BLaER1 treated with 17β-estradiol and CSF1 and Interleukin-3, amounts not matched to agents 10 nM and 100 nM (cell line): Measurements from ENCODE around the gene CPO.

ENCODE experiments used
- H3K27ac ChIP-seq, 11 experiments: shearing (Covaris generic); formaldehyde crosslinking; 2 replicates each; pipeline ENCODE4 v1.8.1; 2022
- H3K27me3 ChIP-seq, 11 experiments: shearing (Covaris generic); formaldehyde crosslinking; 2 replicates each; pipeline ENCODE4 v1.8.1; 2022
- H3K36me3 ChIP-seq, 11 experiments: shearing (Covaris generic); formaldehyde crosslinking; 2 replicates each; pipeline ENCODE4 v1.8.1; 2022
- H3K4me1 ChIP-seq, 10 experiments: shearing (Covaris generic); formaldehyde crosslinking; 2 replicates each; pipeline ENCODE4 v1.8.1; 2022
- H3K4me2 ChIP-seq, 11 experiments: shearing (Covaris generic); formaldehyde crosslinking; 2 replicates each; pipeline ENCODE4 v1.8.1; 2022
- H3K4me3 ChIP-seq, 10 experiments: shearing (Covaris generic); formaldehyde crosslinking; 2 replicates each; pipeline ENCODE4 v1.8.1; 2022
- H3K9ac ChIP-seq, 11 experiments: shearing (Covaris generic); formaldehyde crosslinking; 2 replicates each; pipeline ENCODE4 v1.8.1; 2022
- H3K9me3 ChIP-seq, 11 experiments: shearing (Covaris generic); formaldehyde crosslinking; replicated peaks in 1 of 11; 2 replicates each; pipeline ENCODE4 v1.8.1; 2022
- H4K20me1 ChIP-seq, 11 experiments: shearing (Covaris generic); formaldehyde crosslinking; 2 replicates each; pipeline ENCODE4 v1.8.1; 2022
- Cebpa-rat ChIP-seq, 11 experiments: shearing (Covaris generic); IDR thresholded peaks; 2 replicates each; pipeline ENCODE4 v1.8.1; 2022

The CPO gene, protein sequence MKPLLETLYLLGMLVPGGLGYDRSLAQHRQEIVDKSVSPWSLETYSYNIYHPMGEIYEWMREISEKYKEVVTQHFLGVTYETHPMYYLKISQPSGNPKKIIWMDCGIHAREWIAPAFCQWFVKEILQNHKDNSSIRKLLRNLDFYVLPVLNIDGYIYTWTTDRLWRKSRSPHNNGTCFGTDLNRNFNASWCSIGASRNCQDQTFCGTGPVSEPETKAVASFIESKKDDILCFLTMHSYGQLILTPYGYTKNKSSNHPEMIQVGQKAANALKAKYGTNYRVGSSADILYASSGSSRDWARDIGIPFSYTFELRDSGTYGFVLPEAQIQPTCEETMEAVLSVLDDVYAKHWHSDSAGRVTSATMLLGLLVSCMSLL

GRCh38 chr2:206939340-206939739, at the start of gene CPO:
CPO (plus strand) TSS chr2:206939518; CDS start chr2:206939600, 82 bp downstream.
- H3K4me2 ChIP-seq: peak within 1 kb of the TSS in 3 of 11 experiments; percentile 46 to 53 (median 53); a peak in 5 of 22 replicates
- H3K4me1 ChIP-seq: peaks cover 0 to 39% (median 3%) of the 10 kb centered on the region in 10 experiments; a peak in 8 of 20 replicates
- H3K27ac ChIP-seq: peak within 1 kb of the TSS in 1 of 11 experiments; percentile 11; a peak in 1 of 22 replicates
- H3K36me3 ChIP-seq: no peaks in the 10 kb centered on the region
- H3K9ac ChIP-seq: no peak within 1 kb of the TSS
- H3K27me3 ChIP-seq: no peaks in the 10 kb centered on the region
- TF ChIP-seq Cebpa-rat (IDR thresholded peaks at IDR 0.05): no peak
- no peak within 1 kb of the TSS for H3K4me3 ChIP-seq
- no peaks in the 10 kb centered on the region for H3K9me3 ChIP-seq
- H4K20me1 ChIP-seq: no peaks in the 10 kb centered on the region

- Histone ChIP-seq H3K4me3 (no peak overlapping the region), H3K27me3 (no peaks in the 10 kb centered on the region), H3K4me2 (no peak overlapping the region), H3K9me3 (0 out of 22 replicates have a peak, but pooled peaks cover 0 to 1% (median 0%) of the 10 kb centered on the region in 11 experiments), H3K36me3 (no peaks in the 10 kb centered on the region), H3K27ac (no peak overlapping the region), H4K20me1 (no peaks in the 10 kb centered on the region), H3K4me1 (no peaks in the 10 kb centered on the region), H3K9ac (no peak overlapping the region)
- TF ChIP-seq Cebpa-rat (IDR thresholded peaks at IDR 0.05): no peak
Measured at GRCh38 chr2:206890179-206890578, 49.1 kb upstream of the CPO start.

- H3K36me3 ChIP-seq: no peaks in the 10 kb centered on the region
- no peak overlapping the region for H3K9ac ChIP-seq
- H3K4me2 ChIP-seq: no peak overlapping the region
- TF ChIP-seq Cebpa-rat (IDR thresholded peaks at IDR 0.05): no peak
- H3K27me3 ChIP-seq: no peaks in the 10 kb centered on the region
- H3K27ac ChIP-seq: no peak overlapping the region
- H4K20me1 ChIP-seq: no peaks in the 10 kb centered on the region
- H3K4me1 ChIP-seq: no peaks in the 10 kb centered on the region
- H3K4me3 ChIP-seq: no peak overlapping the region
- peaks cover 0 to 6% (median 0%) of the 10 kb centered on the region in 11 experiments; a peak in 1 of 22 replicates for H3K9me3 ChIP-seq
Measured at GRCh38 chr2:206890926-206891325, 48.4 kb upstream of the CPO start.

- peak overlapping the region in 1 of 11 experiments; percentile 19; a peak in 1 of 22 replicates for H3K9ac ChIP-seq
- peaks cover 0 to 12% (median 0%) of the 10 kb centered on the region in 10 experiments; a peak in 2 of 20 replicates for H3K4me1 ChIP-seq
- no peaks in the 10 kb centered on the region for H3K36me3 ChIP-seq
- H3K4me2 ChIP-seq: 0 out of 22 replicates have a peak overlapping the region, but pooled peaks of 1 of the 11 experiments have one; percentile 12
- no peak for TF ChIP-seq Cebpa-rat (IDR thresholded peaks at IDR 0.05)
- H3K4me3 ChIP-seq: no peak overlapping the region
- H4K20me1 ChIP-seq: no peaks in the 10 kb centered on the region
- H3K27me3 ChIP-seq: no peaks in the 10 kb centered on the region
- no peak overlapping the region for H3K27ac ChIP-seq
- no peaks in the 10 kb centered on the region for H3K9me3 ChIP-seq
Measured at GRCh38 chr2:206915121-206915520, 24.2 kb upstream of the CPO start.

- Histone ChIP-seq H3K9me3 (no peaks in the 10 kb centered on the region), H3K27me3 (no peaks in the 10 kb centered on the region), H3K4me2 (no peak overlapping the region), H3K9ac (no peak overlapping the region), H3K4me1 (peaks cover 0 to 12% (median 0%) of the 10 kb centered on the region in 10 experiments; a peak in 2 of 20 replicates), H3K27ac (no peak overlapping the region), H3K36me3 (no peaks in the 10 kb centered on the region), H3K4me3 (no peak overlapping the region), H4K20me1 (no peaks in the 10 kb centered on the region)
- TF ChIP-seq Cebpa-rat (IDR thresholded peaks at IDR 0.05): no peak
Measured at GRCh38 chr2:206918263-206918662, 21.1 kb upstream of the CPO start.

DNA sequence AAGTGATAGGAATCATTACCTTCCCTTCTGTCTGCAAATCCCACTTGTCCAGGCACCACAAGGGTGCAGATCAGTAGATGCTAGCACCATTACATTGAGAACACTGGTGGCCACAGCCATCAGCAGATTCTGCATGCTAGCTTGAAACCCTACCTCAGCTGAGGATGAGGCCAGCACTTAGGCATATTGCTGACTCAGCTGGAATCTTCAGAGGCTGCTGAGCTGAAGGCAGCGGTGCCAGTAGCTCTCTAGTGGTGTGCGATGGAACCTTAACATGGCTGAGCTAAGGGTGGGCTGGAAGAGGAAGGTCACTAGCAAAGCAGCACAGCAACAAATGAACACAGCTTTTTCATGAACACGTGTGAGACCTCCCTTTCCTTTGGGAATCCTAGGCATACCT, 19.0 kb upstream of the CPO start:
- Histone ChIP-seq H3K4me3 (no peak overlapping the region), H3K9me3 (no peaks in the 10 kb centered on the region), H3K4me1 (peaks cover 0 to 5% (median 0%) of the 10 kb centered on the region in 10 experiments; a peak in 2 of 20 replicates), H3K4me2 (no peak overlapping the region), H3K27me3 (no peaks in the 10 kb centered on the region), H3K9ac (no peak overlapping the region), H3K36me3 (no peaks in the 10 kb centered on the region), H4K20me1 (no peaks in the 10 kb centered on the region), H3K27ac (no peak overlapping the region)
- TF ChIP-seq Cebpa-rat (IDR thresholded peaks at IDR 0.05): no peak

DNA sequence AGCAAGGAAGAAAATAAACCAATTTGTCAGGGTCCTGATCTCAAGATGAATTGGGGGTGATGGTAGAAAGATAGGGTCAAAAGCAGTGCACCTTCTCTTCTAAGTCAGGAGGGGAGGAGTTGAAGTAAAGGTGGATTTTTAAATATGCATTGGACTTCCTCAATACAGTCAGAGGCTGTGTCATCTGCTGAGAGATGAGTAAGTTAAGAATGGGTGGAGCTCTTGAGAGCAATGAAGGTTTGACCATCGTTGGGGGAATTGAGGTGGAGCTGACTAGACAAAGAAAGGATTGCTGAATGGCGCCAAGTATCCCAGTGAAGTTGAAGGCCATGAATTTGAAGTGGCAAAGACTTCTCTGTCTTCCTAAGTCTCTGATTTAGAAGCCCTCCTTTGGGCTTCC, 18.4 kb upstream of the CPO start:
- Histone ChIP-seq H4K20me1 (no peaks in the 10 kb centered on the region), H3K4me3 (no peak overlapping the region), H3K27me3 (no peaks in the 10 kb centered on the region), H3K9ac (no peak overlapping the region), H3K36me3 (no peaks in the 10 kb centered on the region), H3K9me3 (no peaks in the 10 kb centered on the region), H3K4me2 (no peak overlapping the region), H3K27ac (no peak overlapping the region), H3K4me1 (no peaks in the 10 kb centered on the region)
- no peak for TF ChIP-seq Cebpa-rat (IDR thresholded peaks at IDR 0.05)

DNA sequence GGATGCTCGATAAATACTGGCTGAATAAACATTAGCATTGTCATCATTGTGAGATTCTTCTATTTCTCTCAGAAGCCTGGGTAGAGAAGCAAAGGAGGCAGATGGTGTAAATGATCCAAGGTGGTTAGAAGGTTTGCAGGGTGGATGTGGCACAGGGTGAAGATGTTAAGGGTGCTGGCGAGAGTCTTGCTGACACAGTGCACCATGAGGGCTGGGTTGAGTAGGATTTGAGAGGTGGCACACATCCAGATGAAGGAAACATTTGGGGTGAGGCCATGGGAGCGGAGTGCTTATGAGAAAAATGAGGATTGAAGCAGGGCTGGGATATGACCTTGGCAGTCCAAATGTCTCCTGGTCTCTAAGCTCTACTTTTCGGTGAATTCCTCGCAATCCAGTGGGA, 17.8 kb upstream of the CPO start:
- Histone ChIP-seq H3K27ac (no peak overlapping the region), H3K4me1 (no peaks in the 10 kb centered on the region), H3K4me2 (no peak overlapping the region), H3K9ac (no peak overlapping the region), H4K20me1 (no peaks in the 10 kb centered on the region), H3K27me3 (no peaks in the 10 kb centered on the region), H3K9me3 (no peaks in the 10 kb centered on the region), H3K4me3 (no peak overlapping the region), H3K36me3 (no peaks in the 10 kb centered on the region)
- TF ChIP-seq Cebpa-rat (IDR thresholded peaks at IDR 0.05): no peak

DNA sequence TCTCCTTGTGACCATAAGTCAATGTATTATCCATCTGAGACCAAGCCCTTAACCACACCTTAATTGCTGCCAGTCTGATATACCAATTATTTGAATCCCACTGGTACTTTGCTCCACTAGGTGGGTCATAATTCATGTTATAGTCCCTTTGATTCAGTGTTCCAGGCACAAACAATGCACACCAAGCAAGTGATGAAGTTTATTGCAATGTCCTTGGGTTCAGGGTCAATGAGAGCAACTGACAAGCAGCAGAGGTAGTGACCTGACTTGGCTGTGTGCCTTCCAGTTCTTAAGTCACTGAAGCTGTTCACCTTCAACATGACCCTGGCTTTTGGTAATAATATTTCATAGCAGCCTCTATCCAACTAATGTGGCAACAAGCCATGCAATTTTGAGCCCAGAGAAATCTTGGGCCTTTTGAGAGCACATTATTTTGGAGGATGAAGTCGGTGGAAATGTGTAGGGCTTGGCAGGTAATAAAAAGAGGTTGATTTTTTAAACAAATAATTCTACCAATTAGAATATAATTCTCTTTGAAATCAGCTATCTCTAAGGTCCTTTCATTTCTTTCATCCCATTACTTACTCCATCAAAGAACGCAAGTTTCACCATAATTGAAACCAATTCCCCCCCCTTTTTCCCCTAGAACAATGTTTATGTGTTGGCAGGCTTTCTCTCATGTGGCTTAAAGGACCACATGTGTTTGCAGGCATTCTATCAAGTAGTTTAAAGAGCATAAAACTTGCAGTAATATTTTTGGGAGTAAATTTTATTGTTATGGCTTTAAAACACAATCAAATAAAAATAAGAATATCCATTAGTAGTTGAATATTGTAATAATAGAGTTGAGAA, 3.1 kb upstream of the CPO start:
- H3K27me3 ChIP-seq: no peaks in the 10 kb centered on the region
- no peak for TF ChIP-seq Cebpa-rat (IDR thresholded peaks at IDR 0.05)
- no peak overlapping the region for H3K4me2 ChIP-seq
- H3K36me3 ChIP-seq: no peaks in the 10 kb centered on the region
- H3K9ac ChIP-seq: no peak overlapping the region
- H3K27ac ChIP-seq: no peak overlapping the region
- no peaks in the 10 kb centered on the region for H4K20me1 ChIP-seq
- H3K9me3 ChIP-seq: no peaks in the 10 kb centered on the region; a peak in 1 of 22 replicates
- peaks cover 0 to 39% (median 3%) of the 10 kb centered on the region in 10 experiments; a peak in 8 of 20 replicates for H3K4me1 ChIP-seq
- no peak overlapping the region for H3K4me3 ChIP-seq
